Bronchial epithelial cell (primary cell): ENCODE results near the gene CARS1. TPM values are rescaled to one million over a fixed set of nuclear protein-coding genes. Genes with fewer than 3 reads are reported as not detected.

ENCODE experiments used
- DNase-seq: peaks from one replicate; pipeline ENCODE4 v3.0.0-alpha.2; 2010; ENCODE audit warnings: low read depth
- FAIRE-seq: peaks from 2 replicates; lab custom pipeline; 2011; peaks lifted over from hg19 to GRCh38; lab: Jason Lieb, UNC
- H3K27me3 ChIP-seq: 2 replicates; pipeline ENCODE4 v1.5.1; 2011; ENCODE audit warnings: low read length; ENCODE audit not compliant: control insufficient read depth, insufficient read depth
- H3K36me3 ChIP-seq: 2 replicates; pipeline ENCODE4 v1.5.1; 2011; ENCODE audit warnings: low read length; ENCODE audit not compliant: control insufficient read depth, insufficient read depth
- H3K4me3 ChIP-seq: 2 replicates; pipeline ENCODE4 v1.5.1; 2011; ENCODE audit warnings: mild to moderate bottlenecking, low read depth, low read length, control low read depth
- CTCF ChIP-seq: IDR thresholded peaks from 2 replicates; pipeline ENCODE4 v1.5.1; 2011; ENCODE audit warnings: mild to moderate bottlenecking, moderate library complexity, low read length, control low read depth, inconsistent platforms; ENCODE audit not compliant: insufficient read depth, severe bottlenecking
- total RNA-seq: library from RNA; depleted of rRNA; stranded (reverse); fragments of >200 nt; gene quantifications from 2 replicates; pipeline ENCODE4 v1.2.1, GENCODE V29; 2014

CARS1 gene
- total RNA-seq, 1 donor from 2014 or later = 113 TPM

- Histone ChIP-seq H3K4me3 (no peak overlapping the region), H3K36me3 (peaks cover 9% of the 10 kb centered on the region), H3K27me3 (no peaks in the 10 kb centered on the region)
- no peak for TF ChIP-seq CTCF
- FAIRE-seq (no peak), DNase-seq (no peak)
These were observed 34.0 kb upstream of the CARS1 start for GRCh38 chr11:3091081-3091845.

GRCh38 chr11:3090096-3090901 lies 33.1 kb upstream of the CARS1 start:
- no peak overlapping the region for H3K4me3 ChIP-seq
- no peak for FAIRE-seq
- TF ChIP-seq CTCF = no peak
- DNase-seq = no peak
- H3K36me3 ChIP-seq = peaks cover 9% of the 10 kb centered on the region
- H3K27me3 ChIP-seq = no peaks in the 10 kb centered on the region

- Histone ChIP-seq H3K36me3 (peaks cover 8% of the 10 kb centered on the region), H3K27me3 (no peaks in the 10 kb centered on the region), H3K4me3 (no peak overlapping the region)
- DNase-seq (no peak), FAIRE-seq (no peak)
- no peak for TF ChIP-seq CTCF
These were observed 32.2 kb upstream of the CARS1 start for GRCh38 chr11:3089236-3090061.

- TF ChIP-seq CTCF = no peak
- Histone ChIP-seq H3K36me3 (peaks cover 7% of the 10 kb centered on the region), H3K27me3 (no peaks in the 10 kb centered on the region), H3K4me3 (no peak overlapping the region)
- no peak for FAIRE-seq
- no peak for DNase-seq
These were observed 31.6 kb upstream of the CARS1 start for GRCh38 chr11:3088806-3089205.

GRCh38 chr11:3087821-3088800 lies 30.9 kb upstream of the CARS1 start:
- FAIRE-seq = no peak
- H3K27me3 ChIP-seq = no peaks in the 10 kb centered on the region
- TF ChIP-seq CTCF = no peak
- no peak overlapping the region for H3K4me3 ChIP-seq
- peak; percentile 47 for DNase-seq
- peaks cover 7% of the 10 kb centered on the region for H3K36me3 ChIP-seq
